Fibroblast of mammary gland (primary cell): ENCODE results near the gene TIGD3.

Source experiments
- DNase-seq: peaks from one replicate; pipeline ENCODE4 v3.0.0-alpha.2; 2010; ENCODE audit warnings: low read depth
- H3K4me3 ChIP-seq: 2 replicates; pipeline ENCODE4 v1.5.1; 2011; ENCODE audit warnings: low read depth, mild to moderate bottlenecking, low read length, moderate library complexity; ENCODE audit not compliant: control insufficient read depth
- CTCF ChIP-seq: conservative IDR thresholded peaks from 2 replicates; pipeline ENCODE4 v1.5.1; 2011; ENCODE audit warnings: low read depth, low read length, inconsistent platforms; ENCODE audit not compliant: control insufficient read depth, insufficient read depth

The TIGD3 gene

GRCh38 chr11:65399845-65400244 lies 45.3 kb downstream of the TIGD3 start:
- no peak overlapping the region for H3K4me3 ChIP-seq
- DNase-seq: no peak
- no peak for TF ChIP-seq CTCF

- no peak for DNase-seq
- no peak for TF ChIP-seq CTCF
- H3K4me3 ChIP-seq: no peak overlapping the region
These were observed 45.9 kb downstream of the TIGD3 start for GRCh38 chr11:65400307-65401072.

- TF ChIP-seq CTCF: no peak
- no peak overlapping the region for H3K4me3 ChIP-seq
These were observed 46.7 kb downstream of the TIGD3 start for GRCh38 chr11:65401073-65401802.

GRCh38 chr11:65401803-65402248 lies 47.3 kb downstream of the TIGD3 start:
- no peak for TF ChIP-seq CTCF
- H3K4me3 ChIP-seq: no peak overlapping the region
- DNase-seq: no peak

More at GRCh38 chr11:65401073-65401802, 46.7 kb downstream of the TIGD3 start:
- no peak for DNase-seq

GRCh38 chr11:65402790-65403189 lies 48.2 kb downstream of the TIGD3 start:
- H3K4me3 ChIP-seq: no peak overlapping the region
- no peak for TF ChIP-seq CTCF
- no peak for DNase-seq

- TF ChIP-seq CTCF: no peak
- DNase-seq: no peak
These were observed 49.1 kb downstream of the TIGD3 start for GRCh38 chr11:65403607-65404121.

More at GRCh38 chr11:65403607-65404121, 49.1 kb downstream of the TIGD3 start:
- no peak overlapping the region for H3K4me3 ChIP-seq
